EL (cell line): ENCODE results near the gene PTCRA.
"Not testable (repeated sequence)": the region's sequence is repeated elsewhere in the genome, so short reads cannot be mapped to it uniquely, and the experiment has no call there.

Experiments used
- DNase-seq: peaks from one replicate; pipeline ENCODE4 v3.0.0-alpha.2; 2016

Gene PTCRA

GRCh38 chr6:42907336-42907735, 8.5 kb upstream of the PTCRA start:
- no peak for DNase-seq

GRCh38 chr6:42909835-42910234, 6.0 kb upstream of the PTCRA start:
- DNase-seq = no peak

- no peak for DNase-seq
These were observed 4.5 kb upstream of the PTCRA start for GRCh38 chr6:42911171-42912021.

GRCh38 chr6:42914546-42914945, 1.3 kb upstream of the PTCRA start:
- no peak for DNase-seq

- DNase-seq = no peak
These were observed 435 bp downstream of the PTCRA start for GRCh38 chr6:42916288-42916687.

GRCh38 chr6:42921801-42922200, 5.9 kb downstream of the PTCRA start:
- DNase-seq = no peak

GRCh38 chr6:42923666-42924065, 7.8 kb downstream of the PTCRA start:
- DNase-seq = no peak

- DNase-seq = no peak
These were observed 9.5 kb downstream of the PTCRA start for GRCh38 chr6:42925248-42925857.

- DNase-seq = peak; percentile 99
These were observed 13.3 kb downstream of the PTCRA start, which contains the start of gene CNPY3 for GRCh38 chr6:42928986-42929820. TSS of gene CNPY3 (plus strand) at chr6:42929480. CDS start at chr6:42929571, 91 bp downstream.

GRCh38 chr6:42929821-42930360, 14.0 kb downstream of the PTCRA start:
- DNase-seq = peak; percentile 84

- no peak for DNase-seq
These were observed 16.6 kb downstream of the PTCRA start for GRCh38 chr6:42932412-42932811.

GRCh38 chr6:42933205-42933604, 17.4 kb downstream of the PTCRA start:
- no peak for DNase-seq

GRCh38 chr6:42935322-42935721, 19.5 kb downstream of the PTCRA start:
- no peak for DNase-seq

- DNase-seq = no peak
These were observed 20.5 kb downstream of the PTCRA start for GRCh38 chr6:42936398-42936797.

GRCh38 chr6:42937548-42938427, 21.9 kb downstream of the PTCRA start:
- DNase-seq = no peak

GRCh38 chr6:42938428-42938796, 22.6 kb downstream of the PTCRA start:
- no peak for DNase-seq

- no peak for DNase-seq
These were observed 23.3 kb downstream of the PTCRA start for GRCh38 chr6:42938987-42939809.

GRCh38 chr6:42939810-42940167, 23.9 kb downstream of the PTCRA start:
- DNase-seq = no peak

GRCh38 chr6:42940493-42941045, 24.7 kb downstream of the PTCRA start:
- DNase-seq = no peak

- not testable (repeated sequence) for DNase-seq
These were observed 25.5 kb downstream of the PTCRA start for GRCh38 chr6:42941356-42941755.

- DNase-seq = no peak
These were observed 26.6 kb downstream of the PTCRA start for GRCh38 chr6:42942444-42942843.
